GM19099 (cell line): Measurements from ENCODE around the gene TAGLN.

Source experiments
- POLR2A ChIP-seq: IDR thresholded peaks from 3 replicates; pipeline ENCODE4 v1.6.1; 2011; ENCODE audit warnings: low read depth; ENCODE audit not compliant: insufficient read length; ENCODE audit errors: extremely low read depth

Gene TAGLN

DNA sequence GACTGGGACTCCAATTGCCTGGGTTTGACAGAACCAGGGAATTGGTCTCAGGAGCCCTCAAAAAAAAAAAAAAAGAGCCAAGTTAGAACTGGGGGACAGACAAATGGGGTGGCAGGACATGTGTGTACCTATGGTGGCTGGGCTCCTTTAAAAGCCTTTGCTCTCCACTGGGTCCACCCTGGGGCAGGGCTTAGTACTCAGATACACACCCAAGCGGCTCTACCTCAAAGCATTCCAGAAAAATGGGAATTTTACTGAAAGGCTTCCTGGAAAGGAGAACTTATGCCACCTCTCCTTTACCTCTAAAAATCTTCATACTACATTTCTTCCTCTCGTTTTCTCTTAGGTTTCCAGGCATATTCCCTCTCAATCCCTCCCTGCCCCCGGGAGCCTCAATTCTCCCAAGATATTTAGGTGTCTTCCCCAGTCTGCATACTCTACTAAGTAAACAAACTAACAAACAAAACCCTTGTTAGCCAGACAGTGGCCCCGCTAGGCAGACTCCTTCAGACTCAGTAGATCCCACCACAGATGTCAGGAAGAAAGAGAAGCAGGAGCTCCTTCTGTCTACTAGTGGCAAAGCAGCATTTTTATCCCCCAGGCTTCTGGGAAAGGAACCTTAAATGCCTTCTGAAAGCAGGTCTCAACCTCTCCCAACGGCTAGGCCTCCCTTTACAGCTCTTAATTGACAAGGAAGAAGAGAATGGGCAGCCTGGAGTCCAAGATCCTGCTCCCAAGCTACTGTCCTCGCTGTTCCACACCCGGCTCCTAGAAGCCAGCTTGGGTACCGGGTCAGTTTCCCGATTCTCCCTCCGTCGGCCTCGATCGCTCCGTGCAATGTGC is 32.0 kb downstream of the TAGLN start:
- no peak for TF ChIP-seq POLR2A

DNA sequence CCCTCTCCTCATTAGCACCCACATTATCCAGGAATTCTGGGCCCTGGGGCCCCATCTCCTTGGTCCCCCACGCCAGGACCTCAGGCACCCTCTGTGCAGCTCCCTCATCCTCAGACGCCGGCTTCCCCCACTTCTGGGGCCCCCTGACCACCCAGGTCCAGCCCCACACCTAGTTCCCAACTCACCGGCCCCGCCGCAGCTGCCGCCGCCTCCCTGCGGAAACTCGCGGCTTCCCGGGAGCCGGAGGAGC is 32.6 kb downstream of the TAGLN start, which contains the start of gene PCSK7:
TSS of gene PCSK7 (minus strand) at position 232 of the 250 bp plus-strand sequence. CDS start 2,229 bp downstream, outside the sequence.
- TF ChIP-seq POLR2A: no peak

DNA sequence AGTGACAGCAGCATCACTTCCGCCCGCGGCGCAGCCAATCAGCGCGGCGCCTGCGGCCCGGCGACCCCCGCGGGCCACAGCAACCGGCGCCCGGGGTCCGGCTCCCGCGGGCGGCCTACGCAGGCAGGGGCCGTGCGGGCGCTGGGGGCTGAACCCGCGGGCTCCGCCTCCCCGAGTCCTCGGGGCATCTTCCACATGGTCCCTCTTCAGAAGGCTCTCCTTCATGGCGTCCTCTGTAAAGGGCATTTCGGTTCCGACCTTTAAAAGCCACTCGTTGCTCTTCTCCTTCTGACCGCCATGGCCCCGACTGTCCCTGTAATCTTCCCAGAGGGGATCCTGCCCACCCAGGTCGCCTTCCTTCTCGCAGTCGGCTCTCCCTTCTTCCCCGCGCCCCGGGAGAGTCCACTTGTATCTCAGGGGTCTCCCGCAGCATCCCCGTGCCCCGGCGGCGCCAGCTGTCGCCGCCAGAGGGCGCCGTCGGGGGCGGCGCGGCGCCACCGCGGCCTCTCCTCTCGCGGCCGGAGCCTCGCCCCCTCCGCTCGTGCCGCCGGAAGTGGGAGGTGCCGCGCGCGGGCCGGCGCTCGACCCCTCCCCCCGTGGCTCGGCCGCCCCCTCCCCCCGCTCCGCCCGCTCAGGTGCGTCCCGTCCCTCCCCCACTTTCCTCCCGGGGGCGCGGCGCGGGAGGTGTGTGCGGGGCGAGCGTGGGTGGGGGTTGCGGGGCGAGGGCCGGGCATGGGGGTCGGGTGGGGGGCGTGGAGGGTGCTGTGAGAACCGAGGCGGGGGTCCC is 33.1 kb downstream of the TAGLN start, which contains the start of gene RNF214:
TSS of gene RNF214 (plus strand) at position 580 of the 787 bp plus-strand sequence. CDS start 1,602 bp downstream, outside the sequence.
- peak; percentile 77 for TF ChIP-seq POLR2A

DNA sequence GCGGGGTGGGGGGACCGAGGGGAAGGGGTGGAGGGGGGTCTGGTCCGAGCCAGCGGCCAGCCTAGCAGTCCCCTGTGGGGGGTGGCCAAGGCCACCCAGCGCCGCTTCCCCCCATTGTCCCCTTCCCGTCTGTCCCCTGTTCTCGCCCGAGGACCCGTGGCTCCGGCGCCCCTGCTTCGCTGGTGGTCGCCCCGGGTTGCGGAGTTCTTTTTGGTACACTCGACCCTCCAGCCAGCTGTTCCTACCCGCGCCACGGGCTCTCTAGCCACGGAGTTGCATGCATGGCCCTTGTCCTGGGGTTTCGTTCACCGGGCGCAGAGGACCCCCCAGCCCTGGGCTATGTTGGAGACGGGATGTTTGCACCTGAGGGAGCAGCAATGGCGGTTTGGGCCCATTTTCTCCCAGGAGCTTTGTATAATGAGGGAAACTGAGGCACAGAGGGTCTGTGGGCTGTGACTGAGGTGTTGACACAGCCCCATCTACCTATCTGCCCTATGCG is 33.8 kb downstream of the TAGLN start:
- TF ChIP-seq POLR2A: no peak

DNA sequence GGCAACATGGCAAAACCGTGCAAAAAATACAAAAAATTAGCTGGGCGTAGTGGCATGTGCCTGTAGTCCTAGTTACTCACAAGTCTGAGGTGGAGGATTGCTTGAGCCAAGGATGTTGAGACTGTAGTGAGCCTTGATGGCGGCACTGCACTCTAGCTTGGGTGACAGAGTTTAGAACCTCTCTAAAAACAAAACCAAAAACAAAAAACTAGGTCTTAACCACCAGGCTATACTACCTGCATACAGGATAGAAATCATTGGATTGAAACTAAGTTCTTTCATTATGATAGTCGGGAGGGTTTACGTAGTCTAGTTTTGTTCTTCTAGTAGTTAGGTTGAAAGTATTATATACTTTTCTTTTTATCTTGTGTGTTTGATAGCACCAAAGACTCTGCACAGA is 39.1 kb downstream of the TAGLN start:
- TF ChIP-seq POLR2A: no peak

DNA sequence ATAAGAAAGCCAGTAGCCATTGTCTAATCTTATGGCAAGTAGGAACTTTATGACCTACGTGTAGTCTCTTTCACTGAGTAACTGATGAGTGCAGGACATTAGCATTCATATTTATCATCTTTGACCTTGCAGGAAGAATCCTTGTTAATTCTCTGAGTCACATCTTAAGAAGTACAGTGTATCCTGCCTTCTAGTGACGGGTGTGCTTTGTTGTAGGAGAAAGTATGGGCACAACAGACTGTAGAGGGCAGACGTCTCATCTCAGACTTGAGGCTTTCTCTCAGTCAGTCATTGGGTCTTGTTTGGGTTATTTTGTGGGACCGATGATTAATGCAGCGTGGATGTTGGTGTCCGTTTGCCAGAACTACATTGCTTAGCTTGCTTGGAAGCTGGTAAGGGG is 40.1 kb downstream of the TAGLN start:
- TF ChIP-seq POLR2A: no peak

DNA sequence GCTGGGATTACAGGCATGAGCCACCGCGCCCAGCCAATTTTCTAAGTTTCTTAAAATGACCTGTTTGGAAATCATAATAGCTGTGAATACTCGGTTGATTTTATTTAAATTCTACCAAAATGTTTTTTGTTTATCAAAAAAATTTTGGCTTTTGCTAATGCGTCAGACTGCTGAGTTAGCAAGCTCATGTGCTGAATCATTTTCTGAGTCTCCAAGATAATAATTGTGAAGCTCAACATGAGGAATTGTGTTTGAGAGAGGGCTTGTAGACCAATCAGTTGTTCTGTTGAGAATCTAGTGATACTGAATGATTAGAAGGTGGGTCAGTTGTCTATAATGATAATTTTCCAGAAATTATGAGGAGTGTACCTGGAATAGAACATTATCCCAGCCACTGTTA is 49.2 kb downstream of the TAGLN start:
- TF ChIP-seq POLR2A: no peak

DNA sequence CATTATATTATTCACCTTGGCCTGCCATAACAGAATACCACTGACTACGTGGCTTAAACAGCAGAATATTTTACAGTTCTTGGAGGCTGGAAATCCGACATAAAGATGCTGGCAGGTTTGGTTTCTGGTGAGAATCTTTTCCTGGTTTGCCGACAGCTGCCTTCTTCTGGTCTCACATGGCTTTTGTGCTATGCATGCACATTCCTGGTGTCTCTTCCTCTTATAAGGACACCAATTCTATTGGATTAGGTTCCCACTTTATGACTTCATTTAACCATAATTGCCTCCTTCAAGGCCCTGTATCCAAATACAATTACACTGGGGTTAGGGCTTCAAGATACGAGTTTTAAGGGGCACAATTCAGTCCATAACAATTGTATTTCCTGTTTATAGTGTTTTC is 50.4 kb downstream of the TAGLN start:
- TF ChIP-seq POLR2A: no peak

DNA sequence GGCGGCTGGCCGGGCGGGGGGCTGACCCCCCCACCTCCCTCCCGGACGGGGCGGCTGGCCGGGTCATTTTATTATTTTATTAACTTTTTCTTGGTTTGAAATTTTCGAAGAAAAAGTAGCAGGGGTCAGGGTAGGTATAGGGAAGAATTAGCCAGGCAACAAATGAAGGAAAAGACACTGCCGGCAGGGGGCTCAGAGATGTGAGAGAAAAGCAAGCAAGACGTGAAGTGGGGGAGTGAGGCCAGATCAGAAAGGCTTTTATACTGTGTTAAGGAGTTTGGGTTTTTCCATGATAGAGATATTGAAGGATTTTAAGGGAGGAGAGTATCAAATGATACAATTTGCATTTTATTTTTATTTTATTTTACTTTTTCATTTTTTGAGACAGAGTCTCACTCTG is 52.3 kb downstream of the TAGLN start:
- no peak for TF ChIP-seq POLR2A

DNA sequence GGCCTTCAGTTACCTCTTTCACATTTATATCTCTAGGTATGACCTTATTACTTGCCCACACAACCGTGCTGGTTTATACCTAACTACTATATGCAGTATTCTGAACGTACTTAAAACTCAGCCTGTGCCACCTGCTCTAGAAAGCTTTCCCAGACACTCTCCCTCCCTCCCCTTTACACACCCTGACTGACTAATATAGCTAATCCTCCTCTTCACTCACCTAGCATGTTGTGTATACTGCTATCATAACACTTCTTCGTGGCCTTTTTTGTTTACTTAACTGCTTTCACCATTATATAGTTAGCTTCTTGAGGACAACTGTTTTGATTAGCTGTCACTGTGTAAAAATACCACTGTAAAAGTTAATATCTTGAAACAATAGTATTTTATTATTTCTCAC is 56.8 kb downstream of the TAGLN start:
- TF ChIP-seq POLR2A: no peak

DNA sequence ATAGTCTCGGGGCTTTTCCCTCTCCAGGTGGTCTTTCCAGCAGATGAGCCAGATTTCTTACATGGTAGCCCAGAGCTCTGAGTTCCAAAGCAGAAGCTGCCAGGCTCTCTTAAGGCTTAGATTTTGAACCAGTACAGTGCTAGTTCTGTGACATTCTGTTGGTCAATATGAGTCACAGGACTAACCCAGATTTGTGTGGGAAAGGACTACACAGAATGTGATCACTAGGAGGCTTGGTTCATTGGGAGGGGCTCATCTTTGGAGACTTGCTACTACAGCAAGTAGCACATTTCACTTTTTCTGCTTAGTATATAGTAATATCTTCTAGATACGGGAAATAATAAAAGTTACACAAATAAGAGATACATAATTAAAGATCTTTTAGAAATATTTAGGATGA is 57.4 kb downstream of the TAGLN start:
- TF ChIP-seq POLR2A: no peak
